ENCODE measurements around the gene TTC22. TPM values are rescaled to one million over a fixed set of nuclear protein-coding genes. Genes with fewer than 3 reads are reported as not detected.

TTC22 gene
- total RNA-seq, 1 donor from 2014 or later: not detected

- no peaks in the 10 kb centered on the region for H3K27me3 Mint-ChIP-seq (ENCODE audit: low read depth)
- no peak overlapping the region for H3K4me3 Mint-ChIP-seq
- H3K4me1 Mint-ChIP-seq: no peaks in the 10 kb centered on the region
- no peaks in the 10 kb centered on the region for H3K9me3 Mint-ChIP-seq
- H3K27ac Mint-ChIP-seq (ENCODE audit: unreplicated experiment): no peak overlapping the region
- no peaks in the 10 kb centered on the region for H3K36me3 Mint-ChIP-seq (ENCODE audit: low read depth)
- no peak for TF ChIP-seq CTCF (conservative IDR thresholded peaks at IDR 0.05)
- no peak for DNase-seq (ENCODE audit: low read depth, low spot score)
Measured at GRCh38 chr1:54754045-54754444, 47.1 kb downstream of the TTC22 start.

GRCh38 chr1:54751426-54751825 lies 49.7 kb downstream of the TTC22 start:
- DNase-seq (ENCODE audit: low read depth, low spot score): no peak
- no peaks in the 10 kb centered on the region for H3K9me3 Mint-ChIP-seq
- H3K27me3 Mint-ChIP-seq (ENCODE audit: low read depth): no peaks in the 10 kb centered on the region
- no peak overlapping the region for H3K4me3 Mint-ChIP-seq
- H3K27ac Mint-ChIP-seq (ENCODE audit: unreplicated experiment): no peak overlapping the region
- TF ChIP-seq CTCF (conservative IDR thresholded peaks at IDR 0.05): no peak
- H3K36me3 Mint-ChIP-seq (ENCODE audit: low read depth): no peaks in the 10 kb centered on the region
- no peaks in the 10 kb centered on the region for H3K4me1 Mint-ChIP-seq

GRCh38 chr1:54750596-54750995 lies 50.5 kb downstream of the TTC22 start:
- H3K9me3 Mint-ChIP-seq: no peaks in the 10 kb centered on the region
- no peaks in the 10 kb centered on the region for H3K27me3 Mint-ChIP-seq (ENCODE audit: low read depth)
- no peak overlapping the region for H3K27ac Mint-ChIP-seq (ENCODE audit: unreplicated experiment)
- H3K4me1 Mint-ChIP-seq: no peaks in the 10 kb centered on the region
- DNase-seq (ENCODE audit: low read depth, low spot score): no peak
- no peaks in the 10 kb centered on the region for H3K36me3 Mint-ChIP-seq (ENCODE audit: low read depth)
- TF ChIP-seq CTCF (conservative IDR thresholded peaks at IDR 0.05): no peak
- H3K4me3 Mint-ChIP-seq: no peak overlapping the region

- H3K9me3 Mint-ChIP-seq: no peaks in the 10 kb centered on the region
- no peak for TF ChIP-seq CTCF (conservative IDR thresholded peaks at IDR 0.05)
- no peaks in the 10 kb centered on the region for H3K27me3 Mint-ChIP-seq (ENCODE audit: low read depth)
- H3K4me1 Mint-ChIP-seq: no peaks in the 10 kb centered on the region
- no peak overlapping the region for H3K4me3 Mint-ChIP-seq
- H3K27ac Mint-ChIP-seq (ENCODE audit: unreplicated experiment): no peak overlapping the region
- H3K36me3 Mint-ChIP-seq (ENCODE audit: low read depth): no peaks in the 10 kb centered on the region
- DNase-seq (ENCODE audit: low read depth, low spot score): no peak
Measured at GRCh38 chr1:54748094-54748835, 52.9 kb downstream of the TTC22 start.

GRCh38 chr1:54745864-54746263 lies 55.3 kb downstream of the TTC22 start:
- no peak for TF ChIP-seq CTCF (conservative IDR thresholded peaks at IDR 0.05)
- H3K36me3 Mint-ChIP-seq (ENCODE audit: low read depth): peaks cover 8% of the 10 kb centered on the region
- H3K27ac Mint-ChIP-seq (ENCODE audit: unreplicated experiment): no peak overlapping the region
- H3K27me3 Mint-ChIP-seq (ENCODE audit: low read depth): no peaks in the 10 kb centered on the region
- no peak overlapping the region for H3K4me3 Mint-ChIP-seq
- no peaks in the 10 kb centered on the region for H3K9me3 Mint-ChIP-seq
- DNase-seq (ENCODE audit: low read depth, low spot score): no peak
- H3K4me1 Mint-ChIP-seq: no peaks in the 10 kb centered on the region
